WERI-Rb-1 (cell line): ENCODE measurements around the gene DICER1.

Experiments
- DNase-seq: peaks from one replicate; pipeline ENCODE4 v3.0.0-alpha.2; 2020
- H3K27ac ChIP-seq: fragments of 250-450 bp; sonication (Bioruptor Pico); 2 replicates; pipeline ENCODE4 v1.5.1; 2020; ENCODE audit warnings: mild to moderate bottlenecking, moderate library complexity
- H3K27me3 ChIP-seq: fragments of 250-450 bp; sonication (Bioruptor Pico); 2 replicates; pipeline ENCODE4 v1.5.1; 2021; ENCODE audit warnings: mild to moderate bottlenecking, low read depth, moderate library complexity; ENCODE audit not compliant: insufficient read depth, severe bottlenecking
- H3K36me3 ChIP-seq: fragments of 250-450 bp; sonication (Bioruptor Pico); 2 replicates; pipeline ENCODE4 v1.5.1; 2020; ENCODE audit warnings: mild to moderate bottlenecking, moderate library complexity
- H3K4me3 ChIP-seq: 2 replicates; pipeline ENCODE4 v1.5.1; 2011; ENCODE audit warnings: low read depth, mild to moderate bottlenecking, control low read depth, low read length
- H3K9me3 ChIP-seq: fragments of 250-450 bp; sonication (Bioruptor Pico); 2 replicates; pipeline ENCODE4 v1.5.1; 2021; ENCODE audit warnings: mild to moderate bottlenecking, moderate library complexity; ENCODE audit not compliant: severe bottlenecking
- TF ChIP-seq, protein P1 (sequence below): IDR thresholded peaks from 2 replicates; pipeline ENCODE4 v1.5.1; 2011; ENCODE audit warnings: low read depth, mild to moderate bottlenecking, control low read depth, inconsistent platforms, low read length

DICER1 gene

DNA sequence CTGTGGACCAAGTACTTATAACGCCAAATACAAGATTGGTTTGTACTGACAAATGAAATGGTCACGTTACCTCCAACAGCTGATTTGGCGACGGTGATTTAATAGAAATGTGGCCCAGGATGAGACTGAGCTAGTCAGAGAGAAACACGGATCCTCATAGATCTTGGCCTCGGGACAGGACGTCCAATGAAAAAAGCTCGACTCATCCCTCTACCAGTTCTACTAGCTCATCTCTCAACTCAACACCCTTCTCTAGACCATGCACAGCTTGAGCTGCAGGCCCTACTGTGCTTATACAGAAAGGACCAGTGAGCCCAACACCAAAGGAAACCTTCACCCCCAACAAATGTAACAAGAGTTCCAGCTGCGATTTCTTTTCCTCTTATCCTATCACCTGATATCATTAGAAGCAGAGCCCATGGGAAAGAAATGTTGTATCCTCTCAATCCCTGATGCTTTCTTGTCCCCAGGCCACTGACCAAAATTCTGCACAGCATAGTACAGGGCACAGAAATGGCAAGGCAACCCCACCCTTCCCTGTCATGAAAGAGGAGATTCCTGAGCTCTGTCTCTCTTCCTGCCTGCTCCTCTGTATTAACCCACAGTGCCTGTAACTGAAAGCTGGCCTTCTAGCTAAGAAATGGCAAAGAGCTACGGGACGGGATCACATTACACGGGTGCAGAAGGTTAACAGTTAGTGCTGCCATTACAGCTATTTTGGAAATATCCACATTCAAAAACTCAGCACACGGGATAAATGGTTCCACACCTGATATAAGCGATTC is 39.2 kb downstream of the DICER1 start:
- no peak for DNase-seq
- H3K36me3 ChIP-seq, result peaks cover 54% of the 10 kb centered on the region
- no peak overlapping the region for H3K27ac ChIP-seq
- no peak overlapping the region for H3K4me3 ChIP-seq
- no peaks in the 10 kb centered on the region for H3K9me3 ChIP-seq
- TF ChIP-seq, protein P1, sequence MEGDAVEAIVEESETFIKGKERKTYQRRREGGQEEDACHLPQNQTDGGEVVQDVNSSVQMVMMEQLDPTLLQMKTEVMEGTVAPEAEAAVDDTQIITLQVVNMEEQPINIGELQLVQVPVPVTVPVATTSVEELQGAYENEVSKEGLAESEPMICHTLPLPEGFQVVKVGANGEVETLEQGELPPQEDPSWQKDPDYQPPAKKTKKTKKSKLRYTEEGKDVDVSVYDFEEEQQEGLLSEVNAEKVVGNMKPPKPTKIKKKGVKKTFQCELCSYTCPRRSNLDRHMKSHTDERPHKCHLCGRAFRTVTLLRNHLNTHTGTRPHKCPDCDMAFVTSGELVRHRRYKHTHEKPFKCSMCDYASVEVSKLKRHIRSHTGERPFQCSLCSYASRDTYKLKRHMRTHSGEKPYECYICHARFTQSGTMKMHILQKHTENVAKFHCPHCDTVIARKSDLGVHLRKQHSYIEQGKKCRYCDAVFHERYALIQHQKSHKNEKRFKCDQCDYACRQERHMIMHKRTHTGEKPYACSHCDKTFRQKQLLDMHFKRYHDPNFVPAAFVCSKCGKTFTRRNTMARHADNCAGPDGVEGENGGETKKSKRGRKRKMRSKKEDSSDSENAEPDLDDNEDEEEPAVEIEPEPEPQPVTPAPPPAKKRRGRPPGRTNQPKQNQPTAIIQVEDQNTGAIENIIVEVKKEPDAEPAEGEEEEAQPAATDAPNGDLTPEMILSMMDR, result no peak
- H3K27me3 ChIP-seq, result no peaks in the 10 kb centered on the region

DNA sequence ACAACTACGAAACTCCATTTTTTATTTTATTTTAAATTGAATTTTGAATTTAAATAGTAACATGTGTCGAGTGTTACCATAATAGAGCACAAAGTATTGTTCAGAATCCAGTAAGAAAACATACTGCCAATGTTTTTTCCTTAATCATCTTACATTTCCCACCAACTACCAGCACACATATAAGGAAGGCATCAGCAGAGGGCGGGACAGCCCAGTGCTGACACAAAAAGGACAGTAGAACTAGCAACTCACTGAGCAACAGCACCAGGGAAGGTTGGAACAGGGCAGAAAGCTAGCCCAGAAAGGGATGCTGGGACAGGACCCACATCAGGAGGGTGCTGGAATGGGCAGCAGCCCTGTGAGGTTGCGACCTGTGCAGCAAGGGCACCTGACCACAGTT is 43.9 kb downstream of the DICER1 start:
- Histone ChIP-seq H3K4me3 (no peak overlapping the region), H3K27me3 (no peaks in the 10 kb centered on the region), H3K36me3 (peaks cover 83% of the 10 kb centered on the region), H3K9me3 (no peaks in the 10 kb centered on the region), H3K27ac (no peak overlapping the region)
- TF ChIP-seq, protein P1, result no peak
- no peak for DNase-seq

DNA sequence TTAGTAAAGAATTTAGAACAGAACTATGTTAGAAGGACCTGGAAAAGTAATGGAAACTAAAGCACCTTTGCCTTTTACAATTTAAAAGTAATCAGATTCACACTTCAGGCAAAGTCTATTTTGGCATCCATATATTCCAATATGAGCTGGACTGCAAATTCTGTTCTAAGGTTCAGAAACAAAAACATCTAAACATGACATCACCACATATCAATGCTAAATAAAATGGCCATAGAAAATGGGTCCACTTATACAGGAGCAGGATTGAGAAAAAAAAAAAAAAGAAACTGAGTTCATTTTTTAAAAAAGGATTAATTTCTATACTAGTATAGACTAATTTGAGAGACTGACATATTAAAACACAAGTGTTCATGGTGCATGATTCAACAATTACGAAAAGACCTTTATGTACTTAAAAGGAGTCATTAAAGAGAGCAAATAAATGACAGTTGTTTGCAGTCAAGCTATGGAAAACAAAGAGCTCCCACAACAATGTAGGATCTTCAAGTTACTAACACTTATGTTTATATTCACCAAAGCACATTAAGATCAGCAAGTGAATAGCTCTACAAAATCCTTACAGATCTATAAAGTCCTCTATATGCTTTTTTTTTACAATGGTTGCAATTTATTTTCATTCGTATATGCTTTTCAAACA is 45.7 kb downstream of the DICER1 start:
- no peak for DNase-seq
- Histone ChIP-seq H3K27me3 (no peaks in the 10 kb centered on the region), H3K9me3 (no peaks in the 10 kb centered on the region), H3K27ac (no peak overlapping the region), H3K4me3 (no peak overlapping the region), H3K36me3 (peaks cover 84% of the 10 kb centered on the region)
- TF ChIP-seq, protein P1, result no peak

DNA sequence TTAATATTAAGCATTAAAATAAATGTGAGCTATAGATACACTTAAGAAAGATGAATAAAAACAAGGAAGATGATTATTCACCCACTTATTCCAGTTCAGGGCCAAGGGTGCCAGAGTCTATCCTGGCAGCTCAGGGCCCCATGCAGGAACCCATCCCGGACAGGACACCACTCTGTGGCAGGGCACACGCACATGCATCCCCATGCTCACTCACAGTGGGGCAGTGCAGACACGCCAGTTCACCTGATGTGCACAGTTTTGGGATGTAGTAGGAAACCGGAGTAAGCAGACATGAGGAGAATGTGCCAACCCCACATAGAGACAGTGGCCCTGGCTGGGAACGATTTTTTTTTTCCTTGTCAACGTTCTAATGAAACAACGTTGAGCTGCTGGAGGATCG is 47.2 kb downstream of the DICER1 start:
- peaks cover 80% of the 10 kb centered on the region for H3K36me3 ChIP-seq
- no peaks in the 10 kb centered on the region for H3K27me3 ChIP-seq
- DNase-seq, result no peak

DNA sequence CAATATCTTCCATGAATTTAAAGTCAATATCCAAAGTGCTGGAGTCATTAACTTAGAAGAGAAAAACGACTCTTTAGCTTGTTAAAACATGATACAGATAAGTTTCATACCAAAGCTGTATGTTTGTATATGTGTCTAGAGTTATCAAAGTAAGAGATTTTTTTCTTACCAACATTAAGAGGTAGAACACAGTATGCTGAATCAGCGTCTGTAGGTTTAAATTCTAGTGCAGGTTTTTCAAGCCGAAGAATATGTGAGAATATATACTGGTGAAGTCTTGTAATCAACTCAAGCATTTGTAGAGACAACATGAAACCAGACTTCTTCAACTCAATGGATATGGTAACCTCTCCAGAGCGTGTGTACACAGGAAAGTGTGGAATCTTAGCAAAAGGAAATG is 49.6 kb downstream of the DICER1 start:
- TF ChIP-seq, protein P1, result no peak
- Histone ChIP-seq H3K4me3 (no peak overlapping the region), H3K27me3 (no peaks in the 10 kb centered on the region), H3K27ac (no peak overlapping the region), H3K9me3 (no peaks in the 10 kb centered on the region), H3K36me3 (peaks cover 88% of the 10 kb centered on the region)
- DNase-seq, result no peak

More for the DNA sequence above, 47.2 kb downstream of the DICER1 start:
- no peak overlapping the region for H3K27ac ChIP-seq
- TF ChIP-seq, protein P1, result no peak
- H3K4me3 ChIP-seq, result no peak overlapping the region
- H3K9me3 ChIP-seq, result no peaks in the 10 kb centered on the region

DNA sequence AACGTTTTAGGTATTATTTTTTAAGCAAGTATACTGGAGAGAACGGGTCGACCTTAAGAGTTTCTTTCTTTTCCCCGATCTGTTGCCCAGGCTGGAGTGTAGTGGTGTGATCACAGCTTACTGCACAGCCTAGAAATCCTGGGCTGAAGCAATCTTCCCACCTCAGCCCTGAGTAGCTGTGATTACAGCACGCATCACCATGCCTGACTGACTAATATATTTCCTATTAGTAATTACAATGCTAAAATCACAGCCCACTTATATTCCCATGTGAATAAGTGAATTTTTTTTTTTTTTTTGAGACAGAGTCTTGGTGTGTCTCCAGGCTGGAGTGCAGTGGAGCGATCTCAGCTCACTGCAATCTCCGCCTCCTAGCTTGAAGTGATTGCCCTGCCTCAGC is 50.4 kb downstream of the DICER1 start:
- TF ChIP-seq, protein P1, result no peak
- H3K36me3 ChIP-seq, result peaks cover 82% of the 10 kb centered on the region
- no peak for DNase-seq

More for the DNA sequence above, 50.4 kb downstream of the DICER1 start:
- Histone ChIP-seq H3K4me3 (no peak overlapping the region), H3K27me3 (no peaks in the 10 kb centered on the region), H3K9me3 (no peaks in the 10 kb centered on the region), H3K27ac (no peak overlapping the region)
